ENCODE measurements around the gene CLDN11.

The CLDN11 gene

GRCh38 chr3:170418422-170419398, at the start of gene CLDN11:
Gene CLDN11 (plus strand): TSS chr3:170418868. CDS start chr3:170419067, 199 bp downstream.
- no peak for DNase-seq (ENCODE audit: low read depth)

- DNase-seq (ENCODE audit: low read depth) = no peak
These were observed 49.7 kb upstream of the CLDN11 start for GRCh38 chr3:170368921-170369320.

GRCh38 chr3:170372190-170372879, 46.3 kb upstream of the CLDN11 start:
- DNase-seq (ENCODE audit: low read depth) = no peak

- no peak for DNase-seq (ENCODE audit: low read depth)
These were observed 35.1 kb upstream of the CLDN11 start for GRCh38 chr3:170383567-170383966.

- DNase-seq (ENCODE audit: low read depth) = no peak
These were observed 32.2 kb upstream of the CLDN11 start for GRCh38 chr3:170386468-170386867.

GRCh38 chr3:170387950-170388349, 30.7 kb upstream of the CLDN11 start:
- no peak for DNase-seq (ENCODE audit: low read depth)

GRCh38 chr3:170391108-170391507, 27.6 kb upstream of the CLDN11 start:
- no peak for DNase-seq (ENCODE audit: low read depth)

- no peak for DNase-seq (ENCODE audit: low read depth)
These were observed 21.0 kb upstream of the CLDN11 start for GRCh38 chr3:170397685-170398084.

- no peak for DNase-seq (ENCODE audit: low read depth)
These were observed 13.6 kb upstream of the CLDN11 start for GRCh38 chr3:170405101-170405500.

GRCh38 chr3:170410428-170411029, 8.1 kb upstream of the CLDN11 start:
- DNase-seq (ENCODE audit: low read depth) = no peak

- no peak for DNase-seq (ENCODE audit: low read depth)
These were observed 5.4 kb upstream of the CLDN11 start for GRCh38 chr3:170413291-170413690.

- no peak for DNase-seq (ENCODE audit: low read depth)
These were observed 4.4 kb upstream of the CLDN11 start for GRCh38 chr3:170414202-170414663.

GRCh38 chr3:170417090-170417489, 1.6 kb upstream of the CLDN11 start:
- DNase-seq (ENCODE audit: low read depth) = no peak

- no peak for DNase-seq (ENCODE audit: low read depth)
These were observed 954 bp downstream of the CLDN11 start for GRCh38 chr3:170419557-170420087.

- no peak for DNase-seq (ENCODE audit: low read depth)
These were observed 1.7 kb downstream of the CLDN11 start for GRCh38 chr3:170420307-170420821.

- no peak for DNase-seq (ENCODE audit: low read depth)
These were observed 2.5 kb downstream of the CLDN11 start for GRCh38 chr3:170421111-170421641.

GRCh38 chr3:170421758-170422157, 3.1 kb downstream of the CLDN11 start:
- DNase-seq (ENCODE audit: low read depth) = no peak

- no peak for DNase-seq (ENCODE audit: low read depth)
These were observed 4.4 kb downstream of the CLDN11 start for GRCh38 chr3:170423001-170423615.

GRCh38 chr3:170424879-170425278, 6.2 kb downstream of the CLDN11 start:
- DNase-seq (ENCODE audit: low read depth) = no peak

GRCh38 chr3:170425491-170426239, 7.0 kb downstream of the CLDN11 start:
- no peak for DNase-seq (ENCODE audit: low read depth)
